Stimulated activated CD4-positive, alpha-beta T cell treated with anti-CD3 and anti-CD28 coated beads, Interleukin-4, amount 100 ng/mL, for 24 hours (primary cell): ENCODE measurements around the gene PFAS.
"Not testable (repeated sequence)": the region's sequence is repeated elsewhere in the genome, so short reads cannot be mapped to it uniquely, and the experiment has no call there.

Experiments
- DNase-seq: peaks from one replicate; pipeline ENCODE4 v3.0.0-alpha.2; 2020

Gene PFAS

GRCh38 chr17:8225813-8226535 is 23.1 kb upstream of the PFAS start:
- DNase-seq = peak; percentile 81

- peak; percentile 50 for DNase-seq
These were observed 22.4 kb upstream of the PFAS start for GRCh38 chr17:8226536-8227237.

GRCh38 chr17:8227238-8227581 is 21.9 kb upstream of the PFAS start:
- no peak for DNase-seq

GRCh38 chr17:8231701-8232100 is 17.4 kb upstream of the PFAS start:
- DNase-seq = no peak

GRCh38 chr17:8234361-8235270 is 14.5 kb upstream of the PFAS start:
- DNase-seq = no peak

GRCh38 chr17:8235676-8236075 is 13.4 kb upstream of the PFAS start:
- DNase-seq = no peak

GRCh38 chr17:8237175-8237574 is 11.9 kb upstream of the PFAS start:
- no peak for DNase-seq

GRCh38 chr17:8237886-8238285 is 11.2 kb upstream of the PFAS start:
- DNase-seq = no peak

- DNase-seq = no peak
These were observed 5.3 kb upstream of the PFAS start for GRCh38 chr17:8243827-8244226.

- DNase-seq = no peak
These were observed 4.3 kb upstream of the PFAS start for GRCh38 chr17:8244768-8245167.

GRCh38 chr17:8249621-8250500 is 772 bp downstream of the PFAS start:
- DNase-seq = no peak

GRCh38 chr17:8251411-8251810 is 2.3 kb downstream of the PFAS start:
- not testable (repeated sequence) for DNase-seq

- DNase-seq = no peak
These were observed 4.7 kb downstream of the PFAS start for GRCh38 chr17:8253801-8254200.

- DNase-seq = no peak
These were observed 5.8 kb downstream of the PFAS start for GRCh38 chr17:8254881-8255280.

GRCh38 chr17:8255499-8255898 is 6.4 kb downstream of the PFAS start:
- no peak for DNase-seq

GRCh38 chr17:8256291-8256690 is 7.2 kb downstream of the PFAS start:
- no peak for DNase-seq

- DNase-seq = no peak
These were observed 7.6 kb downstream of the PFAS start for GRCh38 chr17:8256691-8257090.

GRCh38 chr17:8257801-8258200 is 8.7 kb downstream of the PFAS start:
- DNase-seq = no peak

GRCh38 chr17:8264320-8264719 is 15.2 kb downstream of the PFAS start:
- no peak for DNase-seq

- no peak for DNase-seq
These were observed 15.9 kb downstream of the PFAS start for GRCh38 chr17:8264836-8265542.

- DNase-seq = no peak
These were observed 17.8 kb downstream of the PFAS start for GRCh38 chr17:8266648-8267479.
